K562 (cell line): ENCODE results near the gene LLGL2. TPM values are rescaled to one million over a fixed set of nuclear protein-coding genes. Genes with fewer than 3 reads are reported as not detected.

Experiments used
- AFF4 ChIP-seq: sonication (generic); formaldehyde crosslinking; IDR thresholded peaks from 2 replicates; pipeline ENCODE4 v1.8.0; 2023; ENCODE audit warnings: mild to moderate bottlenecking, missing genetic modification reagents
- CEBPZ ChIP-seq: fragments of 150-350 bp; IDR thresholded peaks from 2 replicates; pipeline ENCODE4 v1.6.1; 2014; ENCODE audit warnings: low read depth, mild to moderate bottlenecking, low read length, borderline replicate concordance
- CTCFL ChIP-seq: IDR thresholded peaks from 2 replicates; pipeline ENCODE4 v1.6.1; 2011; ENCODE audit warnings: borderline replicate concordance, low read depth, mild to moderate bottlenecking, moderate library complexity, low read length; ENCODE audit not compliant: insufficient read depth, poor library complexity, severe bottlenecking
- FOXK1 ChIP-seq: sonication (generic); formaldehyde crosslinking; IDR thresholded peaks from 2 replicates; pipeline ENCODE4 v1.8.0; 2022; ENCODE audit warnings: missing genetic modification reagents, mild to moderate bottlenecking, borderline replicate concordance
- GATA2 ChIP-seq: sonication (generic); formaldehyde crosslinking; IDR thresholded peaks from 2 replicates; pipeline ENCODE4 v1.4.0; 2020; ENCODE audit warnings: mild to moderate bottlenecking, missing genetic modification reagents
- HOXB6 ChIP-seq: fragments of 250-450 bp; sonication (Bioruptor Pico); IDR thresholded peaks from 2 replicates; pipeline ENCODE4 v1.5.1; 2022; ENCODE audit warnings: mild to moderate bottlenecking, borderline replicate concordance
- MBD2 ChIP-seq: sonication (generic); IDR thresholded peaks from 2 replicates; pipeline ENCODE4 v1.6.1; 2016; ENCODE audit warnings: low read depth, borderline replicate concordance
- MCM5 ChIP-seq: fragments of 450-650 bp; IDR thresholded peaks from 2 replicates; pipeline ENCODE4 v1.6.1; 2016; ENCODE audit warnings: low read depth
- NELFE ChIP-seq: IDR thresholded peaks from 2 replicates; pipeline ENCODE4 v1.6.1; 2011; ENCODE audit warnings: mild to moderate bottlenecking; ENCODE audit not compliant: insufficient read depth, insufficient read length
- NFXL1 ChIP-seq: fragments of 450-650 bp; formaldehyde crosslinking; IDR thresholded peaks from 2 replicates; pipeline ENCODE4 v1.4.0; 2021; ENCODE audit warnings: mild to moderate bottlenecking
- NR1H2 ChIP-seq: sonication (generic); formaldehyde crosslinking; IDR thresholded peaks from 2 replicates; pipeline ENCODE4 v1.4.0; 2020; ENCODE audit warnings: mild to moderate bottlenecking, missing genetic modification reagents
- PYGO2 ChIP-seq: fragments of 450-650 bp; IDR thresholded peaks from 2 replicates; pipeline ENCODE4 v1.6.1; 2016; ENCODE audit warnings: mild to moderate bottlenecking, missing genetic modification characterization, moderate library complexity, missing compliant biosample characterization
- RB1 ChIP-seq: fragments of 450-650 bp; IDR thresholded peaks from 2 replicates; pipeline ENCODE4 v1.6.1; 2017; ENCODE audit warnings: low read depth, mild to moderate bottlenecking
- STAG1 ChIP-seq: sonication (generic); formaldehyde crosslinking; IDR thresholded peaks from 2 replicates; pipeline ENCODE4 v1.5.0; 2020; ENCODE audit warnings: missing genetic modification reagents, borderline replicate concordance
- ZBTB7A ChIP-seq: IDR thresholded peaks from 2 replicates; pipeline ENCODE4 v1.6.1; 2011; ENCODE audit warnings: low read depth, mild to moderate bottlenecking, low read length, moderate library complexity, borderline replicate concordance; ENCODE audit not compliant: control insufficient read depth
- polyA plus RNA-seq, 8 experiments: library from polyadenylated mRNA; depleted of rRNA in 4 of 8; stranded (reverse) in 5 of 8; unstranded in 3 of 8; fragments of >200 nt; fragmentation: Nextera tagmentation in 2 of 8; fragmentation: Illumina TruSeq in 1 of 8; extraction: Ambion mirVana in 2 of 8; extraction: Trizol in 1 of 8; gene quantifications; 2 replicates each; pipeline versions ENCODE4 v1.2.1 to v1.2.3, GENCODE V29; 2011 to 2014; ENCODE audit warnings: inconsistent platforms in 1 of 8, missing spikeins in 1 of 8
- total RNA-seq, 7 experiments: library from RNA; depleted of rRNA in 6 of 7; stranded (reverse); fragments of >200 nt in 6 of 7; fragmentation: Illumina TruSeq in 2 of 7; extraction: Trizol in 2 of 7; gene quantifications; 2 replicates each; pipeline versions ENCODE4 v1.2.1 to v1.2.3, GENCODE V29; 2011 to 2021; ENCODE audit warnings: low replicate concordance in 1 of 7

The LLGL2 gene
- total and polyA plus RNA-seq, 9 of the 15 experiments (the other 6 are each of a cell fraction or from before 2014, with no cell fraction given): 0.32 to 24.4 (median 10.2) TPM

DNA sequence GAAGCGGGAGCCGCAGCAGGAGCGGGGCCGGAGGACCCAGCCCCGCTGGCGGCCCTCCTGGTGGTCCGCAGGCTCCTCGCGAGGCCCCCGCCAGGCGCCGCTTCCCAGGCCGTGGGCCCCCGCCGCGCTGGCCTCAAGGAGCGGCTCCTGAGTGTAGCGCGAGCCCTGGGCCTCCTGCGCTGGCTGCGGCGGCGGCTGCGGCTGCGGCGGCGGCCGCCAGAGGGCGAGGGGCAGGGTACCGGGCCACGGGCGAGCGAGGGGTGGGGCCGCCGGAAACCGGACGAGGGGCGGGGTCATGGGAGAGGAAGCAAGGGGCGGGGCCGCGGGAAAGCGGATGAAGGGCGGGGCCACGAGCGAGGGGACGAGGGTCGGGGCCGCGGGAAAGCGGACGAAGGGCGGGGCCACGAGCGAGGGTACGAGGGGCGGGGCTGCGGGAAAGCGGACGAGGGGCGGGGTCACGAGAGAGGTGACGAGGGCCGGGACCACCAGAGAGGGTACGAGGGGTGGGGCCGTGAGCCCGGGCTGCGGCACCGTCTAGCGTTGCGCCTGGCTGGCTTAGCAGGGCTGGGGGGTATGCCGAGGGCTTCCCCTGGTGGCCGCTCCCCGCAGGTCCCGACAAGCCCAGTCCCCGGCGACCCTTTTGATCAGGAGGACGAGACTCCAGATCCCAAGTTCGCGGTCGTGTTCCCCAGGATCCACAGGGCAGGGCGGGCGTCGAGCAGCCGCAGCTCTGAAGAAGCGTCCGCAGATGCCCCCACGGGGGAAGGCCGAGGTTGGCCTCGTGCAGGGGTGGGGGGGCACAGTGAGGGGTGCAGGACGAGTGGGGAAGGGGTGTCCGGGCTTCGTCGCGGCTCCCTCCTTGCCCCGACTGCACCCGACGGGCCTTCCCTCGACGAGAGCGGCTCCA lies 63.8 kb downstream of the LLGL2 start (continued):
- TF ChIP-seq AFF4 (CRISPR knock-in tag): 0 out of 2 replicates have a peak, but pooled peaks have one; percentile 46
- TF ChIP-seq CTCFL: peak; percentile 84
- no peak for TF ChIP-seq CEBPZ
- TF ChIP-seq RB1: peak; percentile 68; the same call in 1 of the 2 replicates
- no peak for TF ChIP-seq FOXK1 (CRISPR knock-in tag)
- TF ChIP-seq STAG1: 0 out of 2 replicates have a peak, but pooled peaks have one; percentile 7
- no peak for TF ChIP-seq HOXB6 (CRISPR knock-in tag)
- TF ChIP-seq ZBTB7A: peak; percentile 85
- 0 out of 2 replicates have a peak, but pooled peaks have one; percentile 56 for TF ChIP-seq NR1H2 (CRISPR knock-in tag)
- TF ChIP-seq NELFE: no peak
- TF ChIP-seq PYGO2 (tag): no peak
- TF ChIP-seq MBD2: peak; percentile 37; the same call in 1 of the 2 replicates
- no peak for TF ChIP-seq GATA2
- TF ChIP-seq NFXL1 (CRISPR knock-in tag): no peak
- TF ChIP-seq MCM5: no peak
